HFFc6 (cell line): Measurements from ENCODE around the gene OGFRL1. TPM values are rescaled to one million over a fixed set of nuclear protein-coding genes. Genes with fewer than 3 reads are reported as not detected.

Experiments used
- DNase-seq: peaks from one replicate; pipeline ENCODE4 v3.0.0-alpha.2; 2018
- H3K27ac Mint-ChIP-seq: 2 replicates; pipeline ENCODE4 v1.8.0; 2020; ENCODE audit warnings: mild to moderate bottlenecking, mixed read lengths
- H3K27me3 Mint-ChIP-seq: 2 replicates; pipeline ENCODE4 v1.8.0; 2021; ENCODE audit warnings: mild to moderate bottlenecking, moderate library complexity, mixed read lengths; ENCODE audit not compliant: insufficient read depth
- H3K36me3 Mint-ChIP-seq: 2 replicates; pipeline ENCODE4 v1.8.0; 2021; ENCODE audit warnings: low read depth, mixed read lengths
- H3K4me1 Mint-ChIP-seq: 2 replicates; pipeline ENCODE4 v1.8.0; 2020; ENCODE audit warnings: low read depth, mixed read lengths
- H3K4me3 Mint-ChIP-seq: 2 replicates; pipeline ENCODE4 v1.8.0; 2020; ENCODE audit warnings: mild to moderate bottlenecking, moderate library complexity, mixed read lengths
- H3K9me3 Mint-ChIP-seq: 2 replicates; pipeline ENCODE4 v1.8.0; 2020; ENCODE audit warnings: mild to moderate bottlenecking, mixed read lengths
- total RNA-seq, 6 experiments: library from RNA; stranded (reverse); fragmentation: NEBNext Ultra II Directional; extraction: Animal tissue kit (Norgen Biotek cat#: 25700); gene quantifications; 2 replicates in 1 of 6; 3 replicates in 5 of 6; pipeline ENCODE4 v1.2.3, GENCODE V29; 2021
- TF ChIP-seq, protein P1 (sequence below): fragments of 200-600 bp; sonication (generic); IDR thresholded peaks from 2 replicates; pipeline ENCODE4 v1.5.0; 2021; ENCODE audit warnings: antibody characterized with exemption, mild to moderate bottlenecking

The OGFRL1 gene
- total RNA-seq, 6 experiments from 2014 or later: 21.4 to 34.5 (median 25.2) TPM

DNA sequence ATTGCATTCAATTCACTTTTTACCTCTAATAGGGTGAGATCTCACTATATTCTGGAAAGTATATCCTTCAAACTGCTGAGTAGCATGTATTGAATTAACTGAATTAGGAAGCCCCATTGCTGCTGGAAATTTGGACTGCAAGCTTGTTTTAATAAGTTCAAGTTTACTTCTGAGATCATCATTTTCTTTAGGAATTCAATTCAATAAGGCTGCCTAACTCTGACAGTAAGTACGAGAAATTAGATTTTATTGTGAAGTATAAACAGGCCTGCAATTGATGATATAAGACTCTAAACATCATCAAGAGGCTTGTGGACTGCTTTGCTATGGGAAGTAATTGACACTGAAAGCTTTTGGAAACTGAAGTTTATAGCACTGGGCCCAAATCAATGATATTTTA, 44.4 kb downstream of the OGFRL1 start:
- H3K9me3 Mint-ChIP-seq: peaks cover 4% of the 10 kb centered on the region; the same call in 1 of the 2 replicates
- H3K27me3 Mint-ChIP-seq: peaks cover 2% of the 10 kb centered on the region; the same call in 1 of the 2 replicates
- TF ChIP-seq, protein P1, sequence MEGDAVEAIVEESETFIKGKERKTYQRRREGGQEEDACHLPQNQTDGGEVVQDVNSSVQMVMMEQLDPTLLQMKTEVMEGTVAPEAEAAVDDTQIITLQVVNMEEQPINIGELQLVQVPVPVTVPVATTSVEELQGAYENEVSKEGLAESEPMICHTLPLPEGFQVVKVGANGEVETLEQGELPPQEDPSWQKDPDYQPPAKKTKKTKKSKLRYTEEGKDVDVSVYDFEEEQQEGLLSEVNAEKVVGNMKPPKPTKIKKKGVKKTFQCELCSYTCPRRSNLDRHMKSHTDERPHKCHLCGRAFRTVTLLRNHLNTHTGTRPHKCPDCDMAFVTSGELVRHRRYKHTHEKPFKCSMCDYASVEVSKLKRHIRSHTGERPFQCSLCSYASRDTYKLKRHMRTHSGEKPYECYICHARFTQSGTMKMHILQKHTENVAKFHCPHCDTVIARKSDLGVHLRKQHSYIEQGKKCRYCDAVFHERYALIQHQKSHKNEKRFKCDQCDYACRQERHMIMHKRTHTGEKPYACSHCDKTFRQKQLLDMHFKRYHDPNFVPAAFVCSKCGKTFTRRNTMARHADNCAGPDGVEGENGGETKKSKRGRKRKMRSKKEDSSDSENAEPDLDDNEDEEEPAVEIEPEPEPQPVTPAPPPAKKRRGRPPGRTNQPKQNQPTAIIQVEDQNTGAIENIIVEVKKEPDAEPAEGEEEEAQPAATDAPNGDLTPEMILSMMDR: no peak
- peaks cover 75% of the 10 kb centered on the region for H3K4me1 Mint-ChIP-seq
- H3K36me3 Mint-ChIP-seq: peaks cover 9% of the 10 kb centered on the region
- DNase-seq: no peak
- no peak overlapping the region for H3K4me3 Mint-ChIP-seq
- peak overlapping the region; percentile 81 for H3K27ac Mint-ChIP-seq

DNA sequence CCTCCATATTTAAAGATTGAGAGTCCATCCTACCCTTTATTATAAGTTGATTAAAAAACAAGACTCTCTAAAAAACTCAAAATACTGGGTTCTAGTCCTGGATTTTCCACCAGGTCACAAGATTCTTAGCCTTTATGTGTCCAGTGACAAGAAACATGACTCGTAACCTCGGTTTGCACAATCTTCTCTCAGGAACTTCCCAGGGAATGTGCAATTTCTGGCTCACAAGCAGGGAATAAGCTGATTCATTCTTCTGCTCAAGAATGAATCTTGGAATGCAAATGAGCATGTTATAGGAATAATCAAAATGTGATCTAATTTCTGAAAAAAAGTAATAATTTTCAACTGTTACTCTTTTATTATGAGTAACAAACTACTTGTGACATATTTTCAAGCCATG, 45.1 kb downstream of the OGFRL1 start:
- H3K9me3 Mint-ChIP-seq: peaks cover 4% of the 10 kb centered on the region; the same call in 1 of the 2 replicates
- peaks cover 9% of the 10 kb centered on the region for H3K36me3 Mint-ChIP-seq
- peak overlapping the region; percentile 81 for H3K27ac Mint-ChIP-seq
- H3K4me1 Mint-ChIP-seq: peaks cover 75% of the 10 kb centered on the region
- H3K27me3 Mint-ChIP-seq: peaks cover 2% of the 10 kb centered on the region; the same call in 1 of the 2 replicates
- DNase-seq: peak; percentile 80
- TF ChIP-seq, protein P1: no peak
- H3K4me3 Mint-ChIP-seq: no peak overlapping the region

DNA sequence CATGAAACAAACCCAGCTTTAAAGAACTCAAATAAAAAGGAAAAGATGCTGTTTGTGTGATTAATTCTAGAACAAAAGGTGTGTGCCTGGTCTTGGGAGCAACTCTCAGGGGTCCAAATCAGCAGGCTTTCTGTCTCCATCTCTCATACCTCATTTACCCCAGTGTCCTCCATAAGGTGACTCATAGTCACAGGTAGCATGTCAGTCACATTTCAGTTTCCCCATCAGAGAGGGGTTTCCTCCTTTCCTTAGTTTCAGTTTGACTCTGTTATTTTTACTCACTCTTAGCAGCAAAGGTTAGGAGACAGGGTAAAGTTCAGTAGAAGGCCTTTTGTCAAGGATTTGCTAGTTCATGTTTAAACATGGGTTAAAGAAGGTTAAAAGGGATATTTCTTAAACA, 46.2 kb downstream of the OGFRL1 start:
- H3K4me1 Mint-ChIP-seq: peaks cover 64% of the 10 kb centered on the region
- peaks cover 9% of the 10 kb centered on the region for H3K36me3 Mint-ChIP-seq
- no peak for DNase-seq
- peaks cover 4% of the 10 kb centered on the region; the same call in 1 of the 2 replicates for H3K9me3 Mint-ChIP-seq
- TF ChIP-seq, protein P1: no peak
- H3K27me3 Mint-ChIP-seq: 0 out of 2 replicates have a peak, but pooled peaks cover 2% of the 10 kb centered on the region
- H3K27ac Mint-ChIP-seq: no peak overlapping the region
- H3K4me3 Mint-ChIP-seq: no peak overlapping the region

DNA sequence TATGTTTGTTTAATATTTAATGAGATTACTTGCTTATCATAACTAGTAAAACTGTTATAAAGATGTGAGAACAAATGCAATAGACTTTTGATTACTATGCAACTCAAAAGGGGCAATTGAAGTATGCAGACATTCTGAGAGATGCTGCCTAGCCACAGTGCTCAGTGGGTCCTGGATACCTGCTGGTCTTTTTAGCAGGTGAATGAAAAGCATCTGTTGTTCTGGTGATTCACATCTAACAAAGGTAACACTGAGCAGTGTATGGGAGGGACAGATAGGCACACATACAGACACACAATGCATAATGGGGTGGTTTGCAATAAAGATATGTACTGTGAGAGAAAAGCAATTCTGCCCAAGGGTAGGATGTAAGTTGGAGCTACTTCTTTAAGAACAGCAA, 46.9 kb downstream of the OGFRL1 start:
- Mint-ChIP-seq H3K4me3 (no peak overlapping the region), H3K4me1 (peaks cover 64% of the 10 kb centered on the region), H3K27me3 (0 out of 2 replicates have a peak, but pooled peaks cover 2% of the 10 kb centered on the region), H3K36me3 (peaks cover 9% of the 10 kb centered on the region), H3K9me3 (peaks cover 4% of the 10 kb centered on the region; the same call in 1 of the 2 replicates), H3K27ac (no peak overlapping the region)
- no peak for DNase-seq
- TF ChIP-seq, protein P1: no peak

DNA sequence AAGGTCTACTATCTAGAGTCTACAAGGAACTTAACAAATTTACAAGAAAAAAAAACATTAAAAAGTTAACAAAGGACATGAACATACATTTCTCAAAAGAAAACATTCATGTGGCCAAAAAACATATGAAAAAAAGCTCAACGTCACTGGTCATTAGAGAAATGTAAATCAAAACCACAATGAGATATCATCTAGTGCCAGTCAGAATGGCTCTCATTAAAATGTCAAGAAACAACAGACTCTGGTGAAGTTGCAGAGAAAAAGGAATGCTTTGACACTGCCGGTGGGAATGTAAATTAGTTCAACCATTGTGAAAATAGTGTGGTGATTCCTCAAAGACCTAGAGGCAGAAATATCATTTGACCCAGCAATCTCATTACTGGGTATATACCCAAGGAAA, 48.3 kb downstream of the OGFRL1 start:
- Mint-ChIP-seq H3K36me3 (peaks cover 9% of the 10 kb centered on the region), H3K27ac (no peak overlapping the region), H3K4me1 (peaks cover 62% of the 10 kb centered on the region), H3K27me3 (0 out of 2 replicates have a peak, but pooled peaks cover 2% of the 10 kb centered on the region), H3K9me3 (peaks cover 4% of the 10 kb centered on the region; the same call in 1 of the 2 replicates), H3K4me3 (no peak overlapping the region)
- TF ChIP-seq, protein P1: no peak
- no peak for DNase-seq
